H9 (cell line): ENCODE results near the gene NKD1. TPM values are rescaled to one million over a fixed set of nuclear protein-coding genes. Genes with fewer than 3 reads are reported as not detected.

Experiments
- DNase-seq: peaks from one replicate; pipeline ENCODE4 v3.0.0-alpha.2; 2017
- H2AFZ ChIP-seq: one replicate; pipeline ENCODE4 v1.6.1; 2013; ENCODE audit warnings: mild to moderate bottlenecking, low read length, control low read depth, moderate library complexity
- H2AK5ac ChIP-seq: 2 replicates; pipeline ENCODE4 v1.6.1; 2013; ENCODE audit warnings: low read length, control low read depth, mixed read lengths; ENCODE audit not compliant: insufficient read length
- H2BK120ac ChIP-seq: one replicate; pipeline ENCODE4 v1.6.1; 2013; ENCODE audit warnings: low read depth, mild to moderate bottlenecking, low read length, control low read depth, inconsistent platforms; ENCODE audit not compliant: poor library complexity, severe bottlenecking
- H2BK12ac ChIP-seq: 2 replicates; pipeline ENCODE4 v1.6.1; 2013; ENCODE audit warnings: low read length, control low read depth, mixed read lengths, low read depth; ENCODE audit not compliant: insufficient read length
- H2BK15ac ChIP-seq: 2 replicates; pipeline ENCODE4 v1.6.1; 2013; ENCODE audit warnings: low read depth, low read length, control low read depth
- H2BK20ac ChIP-seq: one replicate; pipeline ENCODE4 v1.6.1; 2013; ENCODE audit warnings: low read depth, mild to moderate bottlenecking, low read length, control low read depth, inconsistent platforms; ENCODE audit not compliant: poor library complexity, severe bottlenecking
- H2BK5ac ChIP-seq: 2 replicates; pipeline ENCODE4 v1.6.1; 2013; ENCODE audit warnings: low read length, control low read depth, mixed read lengths; ENCODE audit not compliant: insufficient read length
- H3K14ac ChIP-seq: 2 replicates; pipeline ENCODE4 v1.6.1; 2013; ENCODE audit warnings: low read length, control low read depth; ENCODE audit not compliant: insufficient read depth
- H3K18ac ChIP-seq: 2 replicates; pipeline ENCODE4 v1.6.1; 2013; ENCODE audit warnings: low read depth, mild to moderate bottlenecking, mixed read lengths, low read length, control low read depth; ENCODE audit not compliant: insufficient read length
- H3K23ac ChIP-seq: 2 replicates; pipeline ENCODE4 v1.6.1; 2013; ENCODE audit warnings: low read length, control low read depth, mixed read lengths, low read depth; ENCODE audit not compliant: insufficient read length
- H3K23me2 ChIP-seq: 2 replicates; pipeline ENCODE4 v1.6.1; 2013; ENCODE audit warnings: low read depth, mild to moderate bottlenecking, mixed read lengths, low read length, control low read depth; ENCODE audit not compliant: insufficient read length, poor library complexity, severe bottlenecking
- H3K27ac ChIP-seq: 2 replicates; pipeline ENCODE4 v1.5.1; 2013; ENCODE audit warnings: low read length, control low read depth, mixed read lengths, low read depth; ENCODE audit not compliant: insufficient read length
- H3K27me3 ChIP-seq: 2 replicates; pipeline ENCODE4 v1.6.1; 2013; ENCODE audit warnings: low read length, control low read depth, inconsistent platforms; ENCODE audit not compliant: insufficient read depth
- H3K4ac ChIP-seq: 2 replicates; pipeline ENCODE4 v1.6.1; 2013; ENCODE audit warnings: low read depth, mild to moderate bottlenecking, control low read depth, inconsistent platforms, low read length, moderate library complexity
- H3K4me1 ChIP-seq: 2 replicates; pipeline ENCODE4 v1.6.1; 2013; ENCODE audit warnings: low read length, control low read depth, inconsistent platforms; ENCODE audit not compliant: insufficient read depth
- H3K4me2 ChIP-seq: 2 replicates; pipeline ENCODE4 v1.6.1; 2013; ENCODE audit warnings: low read length, control low read depth, mixed read lengths; ENCODE audit not compliant: insufficient read length, insufficient read depth
- H3K56ac ChIP-seq: 2 replicates; pipeline ENCODE4 v1.6.1; 2013; ENCODE audit warnings: low read depth, mild to moderate bottlenecking, mixed read lengths, low read length, control low read depth; ENCODE audit not compliant: insufficient read length
- H3K79me1 ChIP-seq: 2 replicates; pipeline ENCODE4 v1.6.1; 2013; ENCODE audit warnings: low read depth, mild to moderate bottlenecking, moderate library complexity, low read length, control low read depth, inconsistent platforms; ENCODE audit not compliant: insufficient read depth, poor library complexity, severe bottlenecking
- H3K79me2 ChIP-seq: 2 replicates; pipeline ENCODE4 v1.6.1; 2013; ENCODE audit warnings: low read length, control low read depth, inconsistent platforms; ENCODE audit not compliant: insufficient read depth
- H3K9ac ChIP-seq: 2 replicates; pipeline ENCODE4 v1.6.1; 2013; ENCODE audit warnings: low read length, control low read depth, mixed read lengths; ENCODE audit not compliant: insufficient read length; ENCODE audit errors: extremely low read depth
- H3K9me3 ChIP-seq: one replicate; pipeline ENCODE4 v1.6.1; 2013; ENCODE audit warnings: low read depth, low read length, inconsistent platforms; ENCODE audit not compliant: control insufficient read depth
- H3T11ph ChIP-seq: one replicate; pipeline ENCODE4 v1.6.1; 2013; ENCODE audit warnings: mild to moderate bottlenecking, low read length, control low read depth, inconsistent platforms
- H4K20me1 ChIP-seq: one replicate; pipeline ENCODE4 v1.6.1; 2013; ENCODE audit not compliant: control insufficient read depth, insufficient read length, insufficient read depth
- H4K5ac ChIP-seq: 2 replicates; pipeline ENCODE4 v1.6.1; 2013; ENCODE audit warnings: low read depth, mild to moderate bottlenecking, mixed read lengths, low read length, control low read depth; ENCODE audit not compliant: insufficient read length
- H4K8ac ChIP-seq: replicated peaks from 2 replicates; pipeline ENCODE4 v1.6.1; 2013; ENCODE audit warnings: low read length, control low read depth, mixed read lengths, low read depth; ENCODE audit not compliant: insufficient read length
- H4K91ac ChIP-seq: 2 replicates; pipeline ENCODE4 v1.6.1; 2013; ENCODE audit warnings: low read depth, mild to moderate bottlenecking, moderate library complexity, mixed read lengths, low read length, control low read depth; ENCODE audit not compliant: insufficient read length
- H3K27ac Mint-ChIP-seq, 3 experiments: 2 replicates in 2 of 3; 3 replicates in 1 of 3; pipeline ENCODE4 v1.8.0; 2020 to 2021; ENCODE audit warnings: mixed read lengths in 3 of 3, mild to moderate bottlenecking in 1 of 3, moderate library complexity in 1 of 3
- H3K27me3 Mint-ChIP-seq: 2 replicates; pipeline ENCODE4 v1.8.0; 2021; ENCODE audit warnings: low read depth, mild to moderate bottlenecking, moderate library complexity, mixed read lengths
- H3K36me3 Mint-ChIP-seq, 3 experiments: 2 replicates in 2 of 3; 3 replicates in 1 of 3; pipeline ENCODE4 v1.8.0; 2020 to 2021; ENCODE audit warnings: low read depth in 3 of 3, mixed read lengths in 3 of 3; ENCODE audit not compliant: insufficient read depth in 1 of 3
- H3K4me1 Mint-ChIP-seq, 2 experiments: 2 replicates each; pipeline ENCODE4 v1.8.0; 2020; ENCODE audit warnings: mixed read lengths in 2 of 2
- H3K4me3 Mint-ChIP-seq, 2 experiments: 2 replicates in 1 of 2; 3 replicates in 1 of 2; pipeline ENCODE4 v1.8.0; 2020 to 2021; ENCODE audit warnings: mild to moderate bottlenecking in 2 of 2, mixed read lengths in 2 of 2, moderate library complexity in 1 of 2
- H3K9me3 Mint-ChIP-seq, 2 experiments: 2 replicates in 1 of 2; 3 replicates in 1 of 2; pipeline ENCODE4 v1.8.0; 2020; ENCODE audit warnings: mild to moderate bottlenecking in 2 of 2, mixed read lengths in 2 of 2, moderate library complexity in 1 of 2
- CTCF ChIP-seq: fragments of 200-600 bp; sonication (generic); conservative IDR thresholded peaks from 3 replicates; pipeline ENCODE4 v1.8.0; 2021; ENCODE audit warnings: antibody characterized with exemption, mild to moderate bottlenecking
- WGBS: extraction: QIAGEN DNeasy Blood & Tissue Kit; methylation state at CpG from one replicate; pipeline ENCODE4 v1.1.7; 2013; ENCODE audit warnings: missing lambda C conversion rate, low lambda C conversion rate, mixed read lengths; ENCODE audit not compliant: insufficient read length; ENCODE audit errors: extremely low coverage; 5-methylcytosine and 5-hydroxymethylcytosine counted together
- total RNA-seq: library from RNA; stranded (reverse); gene quantifications from 2 replicates; pipeline ENCODE4 v1.2.1, GENCODE V29; 2021

NKD1 gene
- total RNA-seq, 1 experiment from 2014 or later, result 1.9 TPM

GRCh38 chr16:50668368-50669008 lies 120.3 kb downstream of the NKD1 start:
- Mint-ChIP-seq H3K27ac (no peak overlapping the region; a peak in 2 of 7 replicates), H3K4me1 (peaks cover 7 to 20% of the 10 kb centered on the region in 2 experiments; a peak in 3 of 4 replicates)
- no peak for DNase-seq

More at GRCh38 chr16:50668368-50669008, 120.3 kb downstream of the NKD1 start:
- Histone ChIP-seq H2BK20ac (no peak overlapping the region), H4K20me1 (no peaks in the 10 kb centered on the region), H3K4ac (no peak overlapping the region), H3K9me3 (peaks cover 10% of the 10 kb centered on the region), H3K14ac (no peak overlapping the region), H3K23ac (no peak overlapping the region), H2BK5ac (no peak overlapping the region), H3K79me2 (no peaks in the 10 kb centered on the region), H3K4me1 (no peaks in the 10 kb centered on the region), H4K8ac (no peak overlapping the region), H3K79me1 (no peaks in the 10 kb centered on the region), H2AK5ac (no peak overlapping the region), H3K27me3 (no peaks in the 10 kb centered on the region), H3K18ac (no peak overlapping the region), H3K23me2 (peaks cover 7% of the 10 kb centered on the region), H2BK12ac (no peak overlapping the region), H3K9ac (no peak overlapping the region), H3T11ph (no peak overlapping the region), H2BK15ac (no peak overlapping the region), H2AFZ (no peak overlapping the region), H3K27ac (no peak overlapping the region), H4K91ac (no peak overlapping the region), H2BK120ac (no peak overlapping the region), H4K5ac (no peak overlapping the region), H3K56ac (no peak overlapping the region), H3K4me2 (no peak overlapping the region)
- no peak overlapping the region for H3K4me3 Mint-ChIP-seq
- H3K9me3 Mint-ChIP-seq, result peaks cover 23 to 28% of the 10 kb centered on the region in 2 experiments
- H3K36me3 Mint-ChIP-seq, result peaks cover 8 to 17% (median 11%) of the 10 kb centered on the region in 3 experiments
- no peak; the same call in 2 of the 3 replicates for TF ChIP-seq CTCF
- H3K27me3 Mint-ChIP-seq, result peaks cover 13% of the 10 kb centered on the region
- WGBS, result no CpG with 5 or more reads among the region's 5 CpGs
